HepG2 (cell line): ENCODE measurements around the gene MEX3D. TPM values are rescaled to one million over a fixed set of nuclear protein-coding genes. Genes with fewer than 3 reads are reported as not detected.

ENCODE experiments used
- ARID5B ChIP-seq: IDR thresholded peaks from 2 replicates; pipeline ENCODE4 v1.4.0; 2020; ENCODE audit warnings: mild to moderate bottlenecking, missing genetic modification reagents
- ELF3 ChIP-seq: IDR thresholded peaks from 2 replicates; pipeline ENCODE4 v1.6.1; 2016; ENCODE audit warnings: missing genetic modification reagents, missing compliant biosample characterization
- ERF ChIP-seq: IDR thresholded peaks from 2 replicates; pipeline ENCODE4 v1.6.1; 2018; ENCODE audit warnings: missing biosample characterization, missing genetic modification reagents
- FOXO4 ChIP-seq: sonication (generic); formaldehyde crosslinking; conservative IDR thresholded peaks from 2 replicates; pipeline ENCODE4 v1.8.1; 2023; ENCODE audit warnings: missing genetic modification reagents
- HNRNPLL ChIP-seq: fragments of 200-400 bp; formaldehyde crosslinking; IDR thresholded peaks from 2 replicates; pipeline ENCODE4 v1.6.1; 2017; ENCODE audit warnings: mild to moderate bottlenecking, low read depth, low read length; ENCODE audit not compliant: poor library complexity, severe bottlenecking
- IRF2 ChIP-seq: IDR thresholded peaks from 2 replicates; pipeline ENCODE4 v1.6.1; 2018; ENCODE audit warnings: missing genetic modification reagents, missing compliant biosample characterization
- NAIF1 ChIP-seq: sonication (generic); formaldehyde crosslinking; IDR thresholded peaks from 2 replicates; pipeline ENCODE4 v1.5.0; 2020; ENCODE audit warnings: mild to moderate bottlenecking, missing genetic modification reagents, borderline replicate concordance
- REL ChIP-seq: sonication (generic); formaldehyde crosslinking; conservative IDR thresholded peaks from 2 replicates; pipeline ENCODE4 v1.8.0; 2022; ENCODE audit warnings: mild to moderate bottlenecking, missing genetic modification reagents, moderate library complexity
- SIN3A ChIP-seq: IDR thresholded peaks from 2 replicates; pipeline ENCODE4 v1.6.1; 2011; ENCODE audit warnings: low read depth, mild to moderate bottlenecking, control low read depth, low read length, borderline replicate concordance
- STAG1 ChIP-seq: sonication (generic); formaldehyde crosslinking; IDR thresholded peaks from 2 replicates; pipeline ENCODE4 v1.4.0; 2020; ENCODE audit warnings: missing genetic modification reagents
- TFDP1 ChIP-seq: IDR thresholded peaks from 2 replicates; pipeline ENCODE4 v1.6.1; 2016; ENCODE audit warnings: missing compliant biosample characterization, missing genetic modification reagents, borderline replicate concordance
- THAP7 ChIP-seq: sonication (generic); formaldehyde crosslinking; IDR thresholded peaks from 2 replicates; pipeline ENCODE4 v1.8.1; 2023; ENCODE audit warnings: mild to moderate bottlenecking, missing genetic modification reagents
- TRAFD1 ChIP-seq: sonication (generic); formaldehyde crosslinking; IDR thresholded peaks from 2 replicates; pipeline ENCODE4 v1.5.1; 2020; ENCODE audit warnings: missing genetic modification reagents, mild to moderate bottlenecking, borderline replicate concordance
- YEATS2 ChIP-seq: sonication (generic); formaldehyde crosslinking; IDR thresholded peaks from 2 replicates; pipeline ENCODE4 v1.4.0; 2020; ENCODE audit warnings: missing genetic modification reagents, borderline replicate concordance
- ZBTB14 ChIP-seq: sonication (generic); formaldehyde crosslinking; IDR thresholded peaks from 2 replicates; pipeline ENCODE4 v1.4.0; 2020; ENCODE audit warnings: missing genetic modification reagents
- ZFX ChIP-seq: sonication (generic); formaldehyde crosslinking; IDR thresholded peaks from 2 replicates; pipeline ENCODE4 v1.4.0; 2020; ENCODE audit warnings: mild to moderate bottlenecking, low read depth, missing genetic modification reagents, moderate library complexity
- ZNF10 ChIP-seq: sonication (generic); formaldehyde crosslinking; IDR thresholded peaks from 2 replicates; pipeline ENCODE4 v1.4.0; 2020; ENCODE audit warnings: mild to moderate bottlenecking, low read depth, missing genetic modification reagents, borderline replicate concordance
- polyA plus RNA-seq, 8 experiments: library from polyadenylated mRNA; depleted of rRNA in 3 of 8; stranded (reverse) in 7 of 8; unstranded in 1 of 8; fragments of >200 nt; fragmentation: Illumina TruSeq in 4 of 8; extraction: Trizol in 4 of 8; gene quantifications; 2 replicates each; pipeline versions ENCODE4 v1.2.1 to v1.2.3, GENCODE V29; 2011 to 2016; ENCODE audit warnings: low read depth in 4 of 8, missing spikeins in 1 of 8, mixed read lengths in 1 of 8; ENCODE audit not compliant: insufficient read depth in 1 of 8
- total RNA-seq, 5 experiments: library from RNA; depleted of rRNA; stranded (reverse); fragments of >200 nt; fragmentation: Illumina TruSeq; extraction: Trizol; gene quantifications; 2 replicates each; pipeline ENCODE4 v1.2.3, GENCODE V29; 2016; ENCODE audit warnings: low read depth in 1 of 5

Gene MEX3D
- total and polyA plus RNA-seq, 2 of the 13 experiments (the other 11 are each of a cell fraction or from before 2014, with no cell fraction given): 3.6 to 17.1 TPM

GRCh38 chr19:1512671-1513498 lies 55.2 kb downstream of the MEX3D start, which contains the start of gene ADAMTSL5 (continued):
- TF ChIP-seq ARID5B (CRISPR knock-in tag) (0 out of 2 replicates have a peak, but pooled peaks have one; percentile 10), STAG1 (CRISPR knock-in tag) (peak; percentile 51; the same call in 1 of the 2 replicates), THAP7 (peak; percentile 54; the same call in 1 of the 2 replicates), ZFX (peak; percentile 51; the same call in 1 of the 2 replicates), NAIF1 (CRISPR knock-in tag) (no peak), TFDP1 (CRISPR knock-in tag) (peak; percentile 33; the same call in 1 of the 2 replicates), TRAFD1 (CRISPR knock-in tag) (no peak), HNRNPLL (peak; percentile 46), SIN3A (peak; percentile 33; the same call in 1 of the 2 replicates), ELF3 (peak; percentile 54), ZNF10 (CRISPR knock-in tag) (no peak), ERF (peak; percentile 70; the same call in 1 of the 2 replicates), IRF2 (0 out of 2 replicates have a peak, but pooled peaks have one; percentile 45), YEATS2 (CRISPR knock-in tag) (peak; percentile 38; the same call in 1 of the 2 replicates), ZBTB14 (CRISPR knock-in tag) (peak; percentile 36; the same call in 1 of the 2 replicates), REL (CRISPR knock-in tag) (no peak), FOXO4 (CRISPR knock-in tag) (no peak)
